H1 (cell line): ENCODE data around the gene TFCP2. TPM values are rescaled to one million over a fixed set of nuclear protein-coding genes. Genes with fewer than 3 reads are reported as not detected.

Source experiments
- CTCF ChIA-PET: fragments of 300-600 bp; sonication (Branson Sonifier 250); formaldehyde crosslinking; loops from one replicate; lab custom pipeline; 2021; ENCODE audit not compliant: partially characterized antibody; lab: Charles Lee
- POLR2A ChIA-PET: fragments of 300-600 bp; sonication (Branson Sonifier 250); formaldehyde crosslinking; loops from one replicate; lab custom pipeline; 2021; ENCODE audit warnings: inconsistent platforms; ENCODE audit not compliant: partially characterized antibody; lab: Charles Lee
- DNase-seq, 2 experiments: peaks; one replicate each; pipeline versions ENCODE4 v3.0.0 to v3.0.0-alpha.2; 2010 to 2022; ENCODE audit warnings: low spot score in 2 of 2, low read depth in 1 of 2, mixed read lengths in 1 of 2
- FAIRE-seq: peaks from 2 replicates; lab custom pipeline; 2011; peaks lifted over from hg19 to GRCh38; lab: Jason Lieb, UNC
- H2AFZ ChIP-seq: 2 replicates; pipeline ENCODE4 v1.8.1; 2012; ENCODE audit warnings: low read length, inconsistent platforms
- H2AK5ac ChIP-seq: 2 replicates; pipeline ENCODE4 v1.6.1; 2013; ENCODE audit warnings: low read depth, low read length
- H2BK120ac ChIP-seq: replicated peaks from 2 replicates; pipeline ENCODE3; 2013; ENCODE audit warnings: low read depth, low read length, inconsistent platforms
- H2BK12ac ChIP-seq: 2 replicates; pipeline ENCODE4 v1.6.1; 2013; ENCODE audit warnings: low read depth, low read length
- H2BK15ac ChIP-seq: 2 replicates; pipeline ENCODE4 v1.6.1; 2013; ENCODE audit warnings: low read length
- H2BK20ac ChIP-seq: 2 replicates; pipeline ENCODE4 v1.6.1; 2013; ENCODE audit warnings: low read length
- H2BK5ac ChIP-seq: 2 replicates; pipeline ENCODE4 v1.6.1; 2013; ENCODE audit warnings: low read depth, low read length
- H3K14ac ChIP-seq: 2 replicates; pipeline ENCODE4 v1.6.1; 2013; ENCODE audit warnings: inconsistent platforms; ENCODE audit not compliant: insufficient read length
- H3K18ac ChIP-seq: 2 replicates; pipeline ENCODE4 v1.6.1; 2013; ENCODE audit warnings: low read length; ENCODE audit errors: extremely low read depth
- H3K23ac ChIP-seq: 2 replicates; pipeline ENCODE4 v1.6.1; 2013; ENCODE audit warnings: inconsistent platforms; ENCODE audit not compliant: insufficient read length
- H3K23me2 ChIP-seq: 2 replicates; pipeline ENCODE4 v1.6.1; 2013; ENCODE audit warnings: low read depth, low read length
- H3K27ac ChIP-seq: 2 replicates; pipeline ENCODE4 v1.6.1; 2011; ENCODE audit warnings: low read depth, low read length, inconsistent platforms
- H3K27me3 ChIP-seq, 4 experiments: replicated peaks in 1 of 4; 1 replicate in 1 of 4; 2 replicates in 3 of 4; pipeline versions ENCODE4 v1.6.1 to v1.8.1; 2011 to 2013; ENCODE audit warnings: low read length in 3 of 4, mild to moderate bottlenecking in 3 of 4, inconsistent platforms in 2 of 4, mixed read lengths in 2 of 4, moderate library complexity in 1 of 4; ENCODE audit not compliant: control insufficient read depth in 3 of 4, insufficient read depth in 3 of 4; ENCODE audit errors: extremely low read depth in 1 of 4
- H3K36me3 ChIP-seq, 4 experiments: 2 replicates each; pipeline versions ENCODE4 v1.6.1 to v1.8.1; 2011 to 2013; ENCODE audit warnings: mild to moderate bottlenecking in 4 of 4, low read length in 3 of 4, moderate library complexity in 2 of 4, control low read depth in 1 of 4, inconsistent platforms in 1 of 4; ENCODE audit not compliant: insufficient read depth in 4 of 4, control insufficient read depth in 2 of 4
- H3K4ac ChIP-seq: replicated peaks from 2 replicates; pipeline ENCODE3; 2013; ENCODE audit warnings: low read length, low read depth, mixed read lengths, inconsistent platforms; ENCODE audit not compliant: insufficient read length
- H3K4me1 ChIP-seq, 4 experiments: replicated peaks in 1 of 4; 1 replicate in 1 of 4; 2 replicates in 3 of 4; pipeline versions ENCODE4 v1.6.1 to v1.8.1; 2011 to 2013; ENCODE audit warnings: low read length in 3 of 4, inconsistent platforms in 2 of 4, mixed read lengths in 1 of 4; ENCODE audit not compliant: insufficient read depth in 4 of 4, control insufficient read depth in 3 of 4
- H3K4me2 ChIP-seq, 2 experiments: 2 replicates each; pipeline versions ENCODE4 v1.6.1 to v1.8.1; 2011 to 2013; ENCODE audit warnings: low read depth in 2 of 2, low read length in 2 of 2, control low read depth in 1 of 2, inconsistent platforms in 1 of 2, mild to moderate bottlenecking in 1 of 2; ENCODE audit not compliant: insufficient read depth in 1 of 2
- H3K4me3 ChIP-seq, 4 experiments: fragments of 200-600, 300-600 bp in 1 of 4; sonication (generic), shearing (Covaris generic), sonication (Bioruptor Twin) in 1 of 4; 2 replicates each; pipeline versions ENCODE4 v1.5.1 to v1.8.1; 2011 to 2016; ENCODE audit warnings: low read length in 4 of 4, low read depth in 3 of 4, control low read depth in 2 of 4, inconsistent platforms in 2 of 4, mild to moderate bottlenecking in 2 of 4, mixed read lengths in 1 of 4, moderate library complexity in 1 of 4; ENCODE audit not compliant: insufficient read depth in 2 of 4; ENCODE audit errors: extremely low read depth in 1 of 4
- H3K56ac ChIP-seq: replicated peaks from 2 replicates; pipeline ENCODE3; 2013; ENCODE audit warnings: low read depth, mild to moderate bottlenecking, mixed read lengths, low read length, inconsistent platforms; ENCODE audit not compliant: insufficient read length
- H3K79me1 ChIP-seq: 2 replicates; pipeline ENCODE4 v1.6.1; 2013; ENCODE audit warnings: low read depth, low read length, control low read depth
- H3K79me2 ChIP-seq, 2 experiments: 2 replicates each; pipeline versions ENCODE4 v1.6.1 to v1.8.1; 2012 to 2013; ENCODE audit warnings: low read length in 2 of 2, mild to moderate bottlenecking in 2 of 2, inconsistent platforms in 1 of 2; ENCODE audit not compliant: insufficient read depth in 2 of 2, control insufficient read depth in 1 of 2
- H3K9ac ChIP-seq, 4 experiments: replicated peaks in 1 of 4; 1 replicate in 1 of 4; 2 replicates in 3 of 4; pipeline versions ENCODE4 v1.6.1 to v1.8.1; 2011 to 2013; ENCODE audit warnings: low read depth in 3 of 4, low read length in 3 of 4, control low read depth in 2 of 4, mild to moderate bottlenecking in 2 of 4, moderate library complexity in 2 of 4, inconsistent platforms in 1 of 4; ENCODE audit errors: extremely low read depth in 1 of 4
- H3K9me3 ChIP-seq, 2 experiments: 2 replicates each; pipeline versions ENCODE4 v1.6.1 to v1.8.1; 2012 to 2013; ENCODE audit warnings: mild to moderate bottlenecking in 2 of 2, moderate library complexity in 2 of 2, control low read depth in 1 of 2, inconsistent platforms in 1 of 2, low read depth in 1 of 2, low read length in 1 of 2, mixed read lengths in 1 of 2; ENCODE audit not compliant: insufficient read depth in 2 of 2
- H4K20me1 ChIP-seq, 2 experiments: replicated peaks in 1 of 2; 2 replicates each; pipeline versions ENCODE3 to v1.8.1; 2011 to 2013; ENCODE audit warnings: inconsistent platforms in 2 of 2, low read length in 2 of 2, mild to moderate bottlenecking in 1 of 2; ENCODE audit not compliant: insufficient read depth in 2 of 2, control insufficient read depth in 1 of 2
- H4K5ac ChIP-seq: 2 replicates; pipeline ENCODE4 v1.6.1; 2013; ENCODE audit warnings: low read length, low read depth, mixed read lengths, inconsistent platforms; ENCODE audit not compliant: insufficient read length
- H4K8ac ChIP-seq: 2 replicates; pipeline ENCODE4 v1.8.0; 2013; ENCODE audit warnings: mild to moderate bottlenecking, moderate library complexity, low read length, inconsistent platforms; ENCODE audit not compliant: insufficient read depth; ENCODE audit errors: extremely low read depth
- H4K91ac ChIP-seq: replicated peaks from 2 replicates; pipeline ENCODE3; 2013; ENCODE audit warnings: low read length, mixed read lengths, inconsistent platforms; ENCODE audit not compliant: insufficient read length
- BCL11A ChIP-seq, 2 experiments: IDR thresholded peaks; one replicate each; pipeline ENCODE4 v1.6.1; 2011; ENCODE audit warnings: low read depth in 2 of 2, low read length in 2 of 2, mild to moderate bottlenecking in 2 of 2
- GABPA ChIP-seq: IDR thresholded peaks from 2 replicates; pipeline ENCODE4 v1.6.1; 2011; ENCODE audit warnings: mild to moderate bottlenecking, low read length, moderate library complexity, borderline replicate concordance; ENCODE audit not compliant: insufficient read depth
- KDM5A ChIP-seq: fragments of 200-600 bp; IDR thresholded peaks from 2 replicates; pipeline ENCODE4 v1.7.1; 2012; ENCODE audit warnings: mild to moderate bottlenecking, low read length, inconsistent platforms, mixed read lengths
- RXRA ChIP-seq: IDR thresholded peaks from 2 replicates; pipeline ENCODE4 v1.6.1; 2011; ENCODE audit warnings: low read depth, mild to moderate bottlenecking, low read length, moderate library complexity; ENCODE audit not compliant: insufficient read depth
- SRF ChIP-seq: IDR thresholded peaks from 2 replicates; pipeline ENCODE4 v1.6.1; 2011; ENCODE audit warnings: mild to moderate bottlenecking, low read depth, low read length, moderate library complexity
- TAF1 ChIP-seq: IDR thresholded peaks from 2 replicates; pipeline ENCODE4 v1.6.1; 2011; ENCODE audit warnings: mild to moderate bottlenecking, low read depth, low read length
- YY1 ChIP-seq: IDR thresholded peaks from 2 replicates; pipeline ENCODE4 v1.6.1; 2011; ENCODE audit warnings: low read depth, mild to moderate bottlenecking, low read length
- polyA plus RNA-seq, 7 experiments: library from polyadenylated mRNA; depleted of rRNA in 3 of 7; stranded (reverse) in 5 of 7; unstranded in 2 of 7; fragments of >200 nt in 5 of 7; fragments of 200-250 nt in 2 of 7; gene quantifications; 1 replicate in 5 of 7; 2 replicates in 1 of 7; 4 replicates in 1 of 7; pipeline versions ENCODE4 v1.2.1 to v1.2.3, GENCODE V29; 2011 to 2013; ENCODE audit warnings: missing spikeins in 2 of 7, mixed read lengths in 2 of 7
- total RNA-seq: library from RNA; stranded (reverse); fragmentation: NEBNext Ultra II Directional; extraction: Animal tissue kit (Norgen Biotek cat#: 25700); gene quantifications from 2 replicates; pipeline ENCODE4 v1.2.1, GENCODE V29; 2021

TFCP2 gene
- total and polyA plus RNA-seq, 2 of the 8 experiments (the other 6 are each of a cell fraction or from before 2014, with no cell fraction given): 19.8 to 49.2 TPM

DNA sequence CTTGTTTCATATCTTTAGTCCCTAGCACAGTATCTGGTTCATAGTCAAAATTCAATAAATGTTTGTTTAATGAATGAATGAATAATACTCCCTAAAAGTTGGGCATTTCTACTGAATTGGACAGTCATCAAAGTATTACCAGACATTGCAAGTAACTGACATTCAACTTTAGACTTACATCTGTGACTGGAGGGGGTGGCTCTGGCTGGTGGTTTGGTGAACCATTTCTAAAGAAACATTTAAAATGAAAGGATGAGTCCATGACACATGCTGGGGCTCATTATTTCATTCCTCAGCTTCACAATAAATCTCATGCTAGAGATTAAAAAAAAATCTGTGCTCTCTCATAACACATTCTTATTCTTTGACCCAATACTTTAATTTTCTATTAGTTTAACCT lies 69.0 kb downstream of the TFCP2 start:
- no peaks in the 10 kb centered on the region for H3K79me1 ChIP-seq
- H3K9ac ChIP-seq: no peak overlapping the region
- no peak overlapping the region for H4K8ac ChIP-seq
- no peak overlapping the region for H3K18ac ChIP-seq
- no peak overlapping the region for H2AK5ac ChIP-seq
- H3K36me3 ChIP-seq: peaks cover 6 to 74% (median 47%) of the 10 kb centered on the region in 4 experiments
- DNase-seq: no peak
- H3K79me2 ChIP-seq: no peaks in the 10 kb centered on the region
- H3K4me3 ChIP-seq: no peak overlapping the region
- no peak overlapping the region for H2BK12ac ChIP-seq
- no peak overlapping the region for H2BK15ac ChIP-seq
- peaks cover 0 to 1% of the 10 kb centered on the region in 2 experiments for H4K20me1 ChIP-seq
- no peak overlapping the region for H4K5ac ChIP-seq
- no peak for FAIRE-seq
- no peaks in the 10 kb centered on the region for H3K4me1 ChIP-seq
- no peak overlapping the region for H3K27ac ChIP-seq
- CTCF ChIA-PET: no interaction called here
- H3K27me3 ChIP-seq: no peaks in the 10 kb centered on the region
- POLR2A ChIA-PET: interaction anchor here (2.4 kb wide), 1 partner anchor 21 kb away, joined by 11 read pairs; the partner anchor contains the start of gene CSRNP2
- H4K91ac ChIP-seq: no peak overlapping the region
- no peak overlapping the region for H3K4me2 ChIP-seq
- no peaks in the 10 kb centered on the region for H3K23me2 ChIP-seq
- H3K56ac ChIP-seq: no peak overlapping the region
- no peak overlapping the region for H2BK120ac ChIP-seq
- no peak overlapping the region for H3K4ac ChIP-seq
- H3K23ac ChIP-seq: no peak overlapping the region
- no peaks in the 10 kb centered on the region for H3K9me3 ChIP-seq
- no peak for TF ChIP-seq GABPA
- TF ChIP-seq KDM5A: no peak
- no peak for TF ChIP-seq YY1
- TF ChIP-seq SRF: no peak
- no peak for TF ChIP-seq TAF1
- no peak for TF ChIP-seq BCL11A (IDR thresholded peaks at IDR 0.05; ENCODE audit: low read depth in 2 of 2, low read length in 2 of 2)
- no peak for TF ChIP-seq RXRA
- H2BK5ac ChIP-seq: no peak overlapping the region
- no peak overlapping the region for H3K14ac ChIP-seq
- no peak overlapping the region for H2AFZ ChIP-seq
- H2BK20ac ChIP-seq: no peak overlapping the region
